HEK293 (cell line): ENCODE data around the gene SLC37A2.

ENCODE experiments used
- ATF2 ChIP-seq: fragments of 450-650 bp; formaldehyde crosslinking; IDR thresholded peaks from 2 replicates; pipeline ENCODE4 v1.5.1; 2016; ENCODE audit warnings: missing biosample characterization, missing genetic modification characterization, low read depth
- CTCF ChIP-seq: fragments of 450-650 bp; formaldehyde crosslinking; IDR thresholded peaks from 2 replicates; pipeline ENCODE4 v1.5.1; 2016; ENCODE audit warnings: missing biosample characterization, missing genetic modification characterization
- HOXA7 ChIP-seq: sonication (generic); formaldehyde crosslinking; IDR thresholded peaks from 2 replicates; pipeline ENCODE4 v1.8.1; 2022; ENCODE audit warnings: missing genetic modification reagents, borderline replicate concordance

DNA sequence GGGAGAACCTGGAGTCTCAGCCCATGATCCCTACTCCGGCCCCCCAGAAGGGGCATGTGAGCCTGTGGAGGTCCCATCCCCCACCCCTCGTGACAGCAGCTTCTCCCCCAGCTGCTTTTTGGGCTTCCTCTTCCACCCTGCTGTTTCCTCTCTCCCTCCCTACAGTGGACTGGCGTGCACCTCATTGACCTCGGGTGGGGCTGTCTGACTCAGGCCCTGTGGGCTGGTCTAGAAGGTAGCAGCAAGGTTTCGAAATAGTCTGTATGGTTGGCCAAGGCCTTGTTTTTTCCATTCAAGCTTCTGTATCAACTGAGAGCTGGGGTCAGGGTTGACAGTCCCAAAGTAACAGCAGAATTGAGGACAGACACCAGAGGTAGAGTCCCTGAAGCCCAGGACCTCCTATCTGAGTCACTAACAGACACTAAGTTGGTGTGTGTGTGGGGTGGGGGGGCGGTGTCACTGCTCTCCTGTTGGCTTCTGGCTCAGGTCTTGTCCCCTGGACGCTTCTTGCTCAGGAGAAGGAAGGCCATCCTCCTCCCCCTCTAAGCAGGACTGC is 7.7 kb downstream of the SLC37A2 start:
- TF ChIP-seq HOXA7 (CRISPR knock-in tag) (no peak), CTCF (tag by site-specific recombination) (no peak), ATF2 (tag by site-specific recombination) (no peak)
